SK-N-DZ (cell line): ENCODE results near the gene ABHD15. TPM values are rescaled to one million over a fixed set of nuclear protein-coding genes. Genes with fewer than 3 reads are reported as not detected.

Source experiments
- DNase-seq: peaks from one replicate; pipeline ENCODE4 v3.0.0-alpha.2; 2015; ENCODE audit warnings: low spot score
- polyA plus RNA-seq, 2 experiments: library from polyadenylated mRNA; depleted of rRNA; stranded (reverse); fragments of >200 nt; gene quantifications; 2 replicates each; pipeline ENCODE4 v1.2.3, GENCODE V29; 2014

Gene ABHD15, protein sequence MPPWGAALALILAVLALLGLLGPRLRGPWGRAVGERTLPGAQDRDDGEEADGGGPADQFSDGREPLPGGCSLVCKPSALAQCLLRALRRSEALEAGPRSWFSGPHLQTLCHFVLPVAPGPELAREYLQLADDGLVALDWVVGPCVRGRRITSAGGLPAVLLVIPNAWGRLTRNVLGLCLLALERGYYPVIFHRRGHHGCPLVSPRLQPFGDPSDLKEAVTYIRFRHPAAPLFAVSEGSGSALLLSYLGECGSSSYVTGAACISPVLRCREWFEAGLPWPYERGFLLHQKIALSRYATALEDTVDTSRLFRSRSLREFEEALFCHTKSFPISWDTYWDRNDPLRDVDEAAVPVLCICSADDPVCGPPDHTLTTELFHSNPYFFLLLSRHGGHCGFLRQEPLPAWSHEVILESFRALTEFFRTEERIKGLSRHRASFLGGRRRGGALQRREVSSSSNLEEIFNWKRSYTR
- polyA plus RNA-seq (2014; cell fraction: cytosol; rRNA removed), result 8.3 and 9.6 TPM in 2 replicates
- 3.5 and 6.9 TPM in 2 replicates for polyA plus RNA-seq (2014; cell fraction: nucleus; rRNA removed)

DNA sequence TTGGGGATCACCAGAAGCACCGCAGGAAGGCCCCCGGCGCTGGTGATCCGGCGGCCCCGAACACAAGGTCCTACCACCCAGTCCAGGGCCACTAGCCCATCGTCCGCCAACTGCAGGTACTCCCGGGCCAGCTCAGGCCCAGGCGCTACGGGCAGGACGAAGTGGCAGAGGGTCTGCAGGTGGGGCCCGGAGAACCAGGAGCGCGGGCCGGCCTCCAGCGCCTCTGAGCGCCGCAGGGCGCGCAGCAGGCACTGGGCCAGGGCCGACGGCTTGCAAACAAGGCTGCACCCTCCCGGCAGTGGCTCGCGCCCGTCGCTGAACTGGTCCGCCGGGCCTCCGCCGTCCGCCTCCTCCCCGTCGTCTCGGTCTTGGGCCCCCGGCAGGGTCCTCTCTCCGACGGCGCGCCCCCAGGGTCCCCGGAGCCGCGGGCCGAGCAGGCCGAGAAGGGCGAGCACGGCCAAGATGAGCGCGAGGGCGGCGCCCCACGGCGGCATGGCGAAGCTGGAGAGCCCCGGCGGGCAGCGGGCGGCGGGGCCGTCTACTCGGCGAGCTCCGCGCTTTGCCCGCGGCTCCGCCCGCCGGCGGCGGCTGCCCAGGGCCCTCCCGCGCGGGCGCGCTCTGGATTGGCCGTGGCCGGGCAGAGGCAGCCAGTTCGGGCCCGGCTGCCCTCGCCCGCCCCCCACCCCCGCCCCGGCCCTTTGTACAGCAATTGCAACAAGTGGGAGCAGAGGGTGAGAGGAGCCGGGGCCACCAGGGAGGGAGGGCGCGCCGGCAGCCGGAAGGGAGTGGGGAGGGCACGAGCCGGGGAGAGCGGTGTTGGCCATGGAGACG lies at the start of gene ABHD15:
Gene ABHD15 (minus strand): TSS at position 565 of the 831 bp plus-strand sequence. CDS start 71 bp downstream, at position 494.
- peak; percentile 57 for DNase-seq

DNA sequence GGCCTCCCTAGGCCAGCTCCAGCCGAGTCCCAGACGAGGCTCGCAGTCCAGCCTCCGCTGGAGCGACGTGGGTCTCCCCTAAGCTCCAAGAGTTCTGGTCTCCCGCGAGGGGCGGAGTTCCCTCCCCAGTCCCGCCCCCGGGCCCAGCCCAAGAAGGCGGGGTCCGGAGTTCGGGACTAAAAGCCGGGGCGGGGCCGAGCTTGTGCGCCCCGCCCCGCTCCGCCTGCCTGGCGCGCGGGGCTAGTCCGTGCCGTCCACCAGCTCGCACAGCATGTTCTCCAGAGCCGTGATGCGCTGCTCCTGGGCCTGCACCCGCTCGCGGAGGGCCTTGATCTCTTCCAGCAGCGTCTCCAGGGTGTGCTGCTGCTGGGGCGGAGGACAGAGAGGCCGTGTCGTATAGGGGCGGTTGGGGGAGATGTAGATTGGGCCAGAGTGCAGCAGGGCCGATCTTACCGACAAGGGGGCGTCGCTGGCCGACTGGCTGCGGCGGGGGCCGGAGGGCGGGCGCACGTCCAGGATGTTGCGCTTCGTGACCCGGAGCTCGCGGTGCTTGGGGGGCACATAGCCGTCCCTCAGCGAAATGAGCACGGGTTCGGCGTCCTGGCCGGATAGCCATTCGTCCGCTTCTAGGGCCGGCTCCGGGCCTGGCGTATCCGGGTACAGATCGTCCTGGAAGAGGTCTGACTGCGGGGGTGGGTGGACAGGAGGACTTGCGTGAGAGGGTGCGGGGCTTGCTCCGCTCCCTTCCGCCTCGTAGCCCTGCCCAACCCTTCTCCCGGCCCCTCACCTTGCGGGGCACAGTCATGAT lies 48.9 kb upstream of the ABHD15 start:
- DNase-seq, result no peak

DNA sequence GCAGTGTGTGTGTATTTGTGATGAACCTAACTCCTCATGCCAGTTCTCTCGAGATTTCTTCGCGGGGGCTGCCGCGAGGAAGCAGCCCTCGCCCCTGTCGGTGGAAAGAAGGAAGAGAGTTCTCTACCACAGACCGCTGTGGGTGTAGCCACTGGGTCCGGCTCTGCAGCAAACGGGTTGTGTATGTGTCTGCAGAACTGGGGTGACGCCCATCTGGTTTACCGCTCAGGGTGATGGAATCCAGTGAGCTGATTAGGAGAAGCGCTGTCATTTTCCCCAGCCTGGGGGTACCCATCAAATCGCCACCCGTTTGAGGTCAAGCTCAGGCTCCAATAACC lies 48.2 kb upstream of the ABHD15 start:
- DNase-seq, result no peak

DNA sequence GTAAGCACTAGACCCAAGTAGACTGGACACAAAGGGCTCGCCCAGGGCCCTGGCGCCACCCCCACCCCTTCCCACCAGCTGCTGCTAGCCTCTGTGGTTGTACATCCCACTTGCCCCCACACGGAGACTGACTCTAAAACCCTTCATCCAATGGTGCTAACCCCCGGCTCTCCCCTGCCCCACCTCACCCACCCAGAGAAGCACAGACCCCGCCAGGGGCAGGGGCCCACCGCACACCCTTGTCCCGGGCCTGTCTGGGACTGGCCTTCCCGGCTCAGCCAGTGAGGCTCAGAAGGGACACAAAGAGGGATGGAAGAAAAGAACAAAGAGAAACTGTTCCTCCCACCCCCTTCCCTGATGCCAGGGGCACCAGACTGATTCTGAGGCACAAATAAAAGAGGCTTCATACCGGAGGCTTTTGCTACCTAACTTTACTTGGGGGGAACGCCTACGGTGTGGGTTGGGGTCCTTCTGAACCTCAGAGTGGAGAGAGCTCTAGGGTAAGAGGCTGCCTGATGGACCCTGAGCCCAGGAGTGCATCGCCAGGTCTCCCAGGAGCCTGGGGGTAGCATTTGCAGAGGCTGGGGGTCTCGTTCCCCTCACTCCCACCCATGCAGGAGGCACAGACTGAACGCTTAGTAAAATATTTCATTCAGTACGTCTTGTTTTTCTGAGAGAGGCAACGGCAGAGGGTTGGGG lies 47.7 kb upstream of the ABHD15 start:
- DNase-seq, result no peak

DNA sequence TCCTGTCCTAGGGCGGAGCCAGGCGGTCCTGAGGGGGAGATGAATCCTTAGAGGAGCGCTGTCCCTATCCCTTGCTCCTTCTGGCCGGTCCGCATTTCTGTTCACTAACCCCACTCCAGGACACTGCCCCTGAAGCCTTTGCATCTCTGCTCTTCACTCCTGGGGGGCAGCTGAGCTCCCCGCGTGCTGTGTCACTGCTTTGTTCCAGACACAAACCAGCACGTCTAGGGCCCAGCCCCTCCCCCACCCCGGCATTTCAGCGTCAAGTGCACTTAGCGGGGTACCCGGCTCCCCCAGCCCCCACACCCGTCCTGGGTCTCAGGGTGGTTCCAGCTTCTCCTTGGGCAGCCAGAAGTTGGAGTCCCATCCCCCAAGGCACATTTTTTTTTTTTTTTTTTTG lies 47.0 kb upstream of the ABHD15 start:
- no peak for DNase-seq

DNA sequence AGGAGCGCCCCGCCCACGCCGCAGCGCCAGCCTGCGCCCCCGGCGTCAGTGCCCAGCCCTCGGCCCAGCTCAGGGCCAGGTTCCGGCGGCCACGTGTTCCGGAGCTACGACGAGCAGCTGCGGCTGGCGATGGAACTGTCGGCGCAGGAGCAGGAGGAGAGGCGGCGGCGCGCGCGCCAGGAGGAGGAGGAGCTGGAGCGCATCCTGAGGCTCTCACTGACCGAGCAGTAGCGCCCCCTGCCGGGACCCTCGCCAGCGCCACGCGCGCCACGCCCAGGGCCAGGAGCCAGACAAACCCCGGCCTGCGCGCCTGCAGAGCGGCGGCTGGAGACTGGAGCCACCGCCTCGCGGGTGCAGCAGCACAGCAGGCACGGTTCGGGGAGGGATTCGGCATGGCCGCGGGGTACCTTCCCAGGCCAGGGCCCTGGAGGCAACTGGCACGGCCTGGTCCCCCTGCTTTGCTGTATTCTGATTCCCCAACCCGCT lies 46.6 kb upstream of the ABHD15 start:
- no peak for DNase-seq

DNA sequence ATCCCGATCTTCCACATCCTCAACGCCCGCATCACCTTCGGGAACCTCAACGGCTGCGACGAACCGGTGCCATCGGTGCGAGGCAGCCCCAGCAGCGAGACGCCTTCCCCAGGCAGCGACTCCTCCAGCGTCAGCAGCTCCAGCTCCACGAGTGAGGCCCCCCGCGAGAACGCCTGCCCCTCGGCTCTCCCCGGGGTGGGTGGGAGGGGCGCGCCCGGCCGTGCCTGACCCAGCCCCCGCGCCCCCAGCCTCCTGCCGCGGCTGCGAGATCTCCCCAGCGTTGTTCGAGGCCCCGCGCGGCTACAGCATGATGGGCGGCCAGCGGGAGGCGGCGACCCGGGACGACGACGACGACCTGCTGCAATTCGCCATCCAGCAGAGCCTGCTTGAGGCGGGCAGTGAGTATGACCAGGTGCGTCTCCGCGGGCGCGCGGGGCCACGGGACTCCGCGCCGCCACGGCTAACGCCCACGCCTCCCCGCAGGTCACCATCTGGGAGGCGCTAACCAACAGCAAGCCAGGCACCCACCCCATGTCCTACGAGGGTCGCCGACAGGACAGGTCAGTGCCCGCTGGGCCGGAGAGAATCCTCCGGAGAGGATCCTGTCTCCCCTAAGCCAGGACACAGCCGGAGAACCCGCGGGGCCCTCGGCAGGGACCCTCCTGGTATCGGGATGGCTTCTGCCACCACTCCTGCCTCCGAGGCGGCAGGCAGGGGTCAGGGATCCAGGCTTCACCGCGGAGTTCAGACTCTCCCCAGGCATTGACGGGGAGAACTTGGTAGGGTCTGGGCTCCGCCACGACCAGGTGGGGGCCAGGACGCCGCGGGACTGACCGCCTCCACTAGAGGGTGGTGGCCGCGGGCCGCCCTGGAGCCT lies 45.8 kb upstream of the ABHD15 start:
- no peak for DNase-seq

DNA sequence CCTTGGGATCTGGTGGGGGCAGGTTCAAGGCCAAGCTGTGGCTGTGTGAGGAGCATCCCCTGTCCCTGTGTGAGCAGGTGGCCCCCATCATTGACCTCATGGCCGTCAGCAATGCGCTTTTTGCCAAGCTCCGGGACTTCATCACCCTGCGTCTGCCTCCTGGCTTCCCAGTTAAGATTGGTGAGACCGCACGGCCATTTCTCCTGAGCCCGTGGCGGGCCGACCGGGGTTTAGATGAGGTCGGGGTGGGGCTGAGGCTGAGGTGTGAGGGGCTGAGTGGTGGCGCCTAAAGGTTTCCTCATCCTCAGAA lies 45.2 kb upstream of the ABHD15 start:
- no peak for DNase-seq

DNA sequence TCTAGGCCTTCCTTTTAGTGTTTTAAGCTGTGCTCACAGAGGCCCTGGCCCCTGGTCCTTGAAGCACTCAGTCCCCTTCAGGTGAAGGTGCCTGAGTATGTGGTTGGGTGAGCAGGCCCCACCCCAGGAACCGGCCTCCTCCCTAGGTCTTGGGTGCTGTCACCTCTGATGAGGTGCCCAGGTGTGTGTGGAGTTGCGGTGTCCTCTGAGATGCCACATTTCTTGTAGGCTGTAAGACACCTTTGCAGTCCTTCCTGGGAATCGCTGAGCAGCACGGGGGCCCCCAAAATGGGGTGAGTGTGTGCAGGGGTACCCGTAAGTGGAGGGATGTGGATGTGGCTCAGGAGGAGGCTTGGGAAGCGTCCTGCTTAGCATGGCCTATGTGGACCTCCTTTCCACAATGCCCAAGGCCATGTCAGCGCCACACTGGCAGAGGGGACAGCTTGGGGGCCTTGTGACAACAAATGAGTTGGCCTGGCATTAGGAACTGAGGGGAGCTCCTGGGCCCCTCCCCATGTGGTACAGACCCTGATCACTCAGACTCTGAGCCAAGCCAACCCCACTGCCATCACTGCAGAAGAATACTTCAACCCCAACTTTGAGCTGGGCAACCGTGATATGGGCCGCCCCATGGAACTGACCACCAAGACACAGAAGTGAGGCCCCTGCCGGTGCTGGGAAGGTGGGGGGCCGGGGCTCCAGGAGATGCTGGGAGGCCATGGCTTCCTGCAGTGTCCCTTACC lies 44.7 kb upstream of the ABHD15 start:
- DNase-seq, result no peak

DNA sequence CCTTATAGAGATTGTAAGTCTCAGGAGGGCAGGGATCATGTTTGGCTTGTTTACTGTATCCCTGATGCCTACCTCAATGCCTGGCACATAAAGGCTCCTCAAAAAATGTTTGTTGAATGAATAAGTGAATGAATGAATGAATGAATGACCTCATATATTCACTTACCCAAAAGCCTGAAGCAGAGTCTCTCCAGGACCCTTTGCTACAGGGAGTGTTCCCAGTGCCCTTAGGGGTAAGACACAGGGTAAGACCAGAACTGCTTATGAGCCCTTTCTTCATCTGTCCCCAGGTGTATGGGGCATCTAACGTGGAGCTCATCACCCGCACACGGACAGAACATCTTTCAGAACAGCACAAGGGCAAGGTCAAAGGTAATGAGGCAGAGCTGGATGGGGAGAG lies 43.6 kb upstream of the ABHD15 start:
- no peak for DNase-seq

DNA sequence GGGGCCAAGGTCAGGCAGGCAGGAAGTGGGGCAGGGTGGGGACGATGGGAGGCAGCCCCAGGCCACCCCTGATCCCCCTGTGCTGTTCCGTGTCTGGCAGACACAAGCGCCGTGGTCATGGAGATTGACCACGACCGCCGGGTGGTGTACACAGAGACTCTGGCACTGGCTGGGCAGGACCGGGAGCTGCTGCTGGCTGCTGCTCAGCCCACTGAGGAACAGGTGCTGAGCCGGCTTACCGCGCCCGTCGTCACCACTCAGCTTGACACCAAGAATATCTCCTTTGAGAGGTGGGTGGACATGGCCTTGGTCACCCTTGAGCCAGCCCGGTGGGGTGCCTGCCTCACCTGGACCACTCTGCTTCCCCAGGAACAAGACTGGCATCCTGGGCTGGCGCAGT lies 42.1 kb upstream of the ABHD15 start:
- DNase-seq, result no peak

DNA sequence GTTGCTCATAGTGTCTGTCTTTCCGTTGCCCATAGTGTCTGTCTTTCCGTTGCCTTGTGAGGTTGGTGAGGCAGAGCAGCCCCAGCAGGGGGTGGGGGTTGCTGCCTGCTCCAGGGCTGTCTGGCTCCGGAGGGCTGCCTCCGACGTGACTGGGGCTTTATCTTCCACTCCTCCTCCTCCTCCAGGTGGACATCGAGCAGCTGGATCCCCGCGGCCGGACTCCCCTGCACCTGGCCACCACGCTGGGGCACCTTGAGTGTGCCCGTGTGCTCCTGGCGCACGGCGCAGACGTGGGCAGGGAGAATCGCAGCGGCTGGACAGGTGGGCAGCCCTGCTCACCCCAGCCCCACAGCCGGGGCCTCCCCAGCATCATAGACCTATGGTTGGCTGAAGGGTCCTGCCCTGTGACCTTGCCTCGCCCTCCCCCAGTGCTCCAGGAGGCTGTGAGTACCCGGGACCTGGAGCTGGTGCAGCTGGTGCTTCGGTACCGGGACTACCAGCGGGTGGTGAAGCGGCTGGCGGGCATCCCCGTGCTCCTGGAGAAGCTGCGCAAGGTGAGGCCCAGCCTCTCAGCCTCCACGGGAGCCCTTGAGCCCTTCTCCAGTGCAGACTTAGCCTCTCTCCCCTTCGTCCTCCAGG lies 40.8 kb upstream of the ABHD15 start:
- DNase-seq, result no peak

DNA sequence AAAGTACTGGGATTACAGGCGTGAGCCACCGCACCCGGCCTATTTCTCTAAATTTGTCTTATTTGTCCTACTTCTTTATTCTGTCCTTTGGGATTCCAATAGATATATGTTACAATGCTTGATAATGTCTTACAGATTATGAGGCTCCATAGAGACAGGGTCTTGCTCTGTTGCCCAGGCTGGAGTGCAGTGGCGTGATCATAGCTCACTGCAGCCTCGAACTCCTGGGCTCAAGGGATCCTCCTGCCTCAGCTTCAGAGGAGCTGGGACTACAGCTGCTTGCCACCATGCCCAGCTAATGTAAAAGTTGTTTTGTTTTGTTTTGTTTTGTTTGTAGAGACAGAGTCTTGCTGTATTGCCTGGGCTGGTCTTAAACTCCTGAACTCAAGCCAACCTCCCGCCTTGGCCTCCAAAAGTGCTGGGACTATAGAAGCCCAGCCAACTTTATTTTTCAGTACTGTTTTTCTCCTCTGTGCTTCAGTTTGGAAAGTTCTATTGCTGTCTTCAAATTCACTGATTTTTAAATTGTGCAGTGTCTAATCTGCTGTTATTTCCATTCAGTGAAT lies 36.4 kb upstream of the ABHD15 start:
- DNase-seq, result no peak

DNA sequence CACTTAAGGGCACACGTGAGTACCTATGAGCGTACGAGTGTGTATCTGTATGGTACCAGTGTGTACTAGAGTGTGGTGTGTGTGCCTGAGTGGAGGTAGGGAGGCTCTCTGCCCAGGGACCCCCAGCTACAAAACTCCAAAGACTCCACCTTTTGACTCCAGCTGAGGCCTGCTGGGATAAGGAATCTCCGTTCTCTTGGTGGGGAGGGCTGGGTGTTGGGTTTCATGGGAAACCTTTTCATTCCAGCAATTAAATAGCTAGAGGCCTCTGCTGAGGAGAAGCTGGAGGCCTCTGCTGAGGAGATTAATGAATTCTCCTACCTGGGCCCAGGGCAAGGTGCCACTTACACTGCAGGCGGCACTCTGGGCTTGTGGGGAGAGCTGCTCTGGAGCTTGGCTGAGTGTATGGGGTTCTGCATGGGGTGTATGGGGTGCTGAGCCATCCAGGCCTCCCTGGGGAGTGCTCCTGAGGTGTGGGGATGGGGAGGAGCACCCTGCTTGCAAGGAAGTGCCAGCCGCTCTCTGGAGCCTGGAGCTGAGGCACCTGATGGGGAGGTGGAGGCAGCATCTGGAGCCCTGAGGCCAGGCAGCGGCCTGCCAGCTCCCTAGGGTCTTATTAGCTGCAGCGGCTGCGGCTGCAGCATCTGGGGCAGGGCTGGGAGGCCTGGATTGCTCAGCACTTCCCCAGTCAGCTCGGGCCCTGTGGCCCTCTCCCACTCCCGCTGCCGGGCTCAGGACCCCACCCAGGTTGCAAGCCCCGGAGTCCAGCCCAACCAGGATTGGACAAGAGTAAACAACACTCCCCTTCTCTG lies 30.7 kb upstream of the ABHD15 start:
- peak; percentile 59 for DNase-seq

DNA sequence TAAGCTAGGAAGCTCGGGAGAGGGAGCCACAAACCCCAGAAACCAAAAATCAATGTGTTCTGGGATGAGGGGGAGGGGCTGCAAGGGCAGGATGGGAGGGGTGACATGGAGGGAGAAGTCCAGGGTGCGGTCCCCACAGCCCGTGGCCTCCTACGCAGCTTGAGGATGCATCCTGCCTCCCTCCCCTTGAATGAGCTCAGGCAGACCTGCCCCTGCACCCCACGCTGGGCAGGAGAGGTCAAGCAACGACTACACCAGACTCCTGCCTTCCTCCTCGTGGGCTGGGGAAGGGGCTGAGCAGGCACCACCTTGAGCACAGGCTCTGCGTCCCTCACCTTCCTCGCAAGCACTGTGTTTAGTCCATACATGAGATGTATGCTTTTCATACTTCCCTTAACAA lies 30.0 kb upstream of the ABHD15 start:
- no peak for DNase-seq

DNA sequence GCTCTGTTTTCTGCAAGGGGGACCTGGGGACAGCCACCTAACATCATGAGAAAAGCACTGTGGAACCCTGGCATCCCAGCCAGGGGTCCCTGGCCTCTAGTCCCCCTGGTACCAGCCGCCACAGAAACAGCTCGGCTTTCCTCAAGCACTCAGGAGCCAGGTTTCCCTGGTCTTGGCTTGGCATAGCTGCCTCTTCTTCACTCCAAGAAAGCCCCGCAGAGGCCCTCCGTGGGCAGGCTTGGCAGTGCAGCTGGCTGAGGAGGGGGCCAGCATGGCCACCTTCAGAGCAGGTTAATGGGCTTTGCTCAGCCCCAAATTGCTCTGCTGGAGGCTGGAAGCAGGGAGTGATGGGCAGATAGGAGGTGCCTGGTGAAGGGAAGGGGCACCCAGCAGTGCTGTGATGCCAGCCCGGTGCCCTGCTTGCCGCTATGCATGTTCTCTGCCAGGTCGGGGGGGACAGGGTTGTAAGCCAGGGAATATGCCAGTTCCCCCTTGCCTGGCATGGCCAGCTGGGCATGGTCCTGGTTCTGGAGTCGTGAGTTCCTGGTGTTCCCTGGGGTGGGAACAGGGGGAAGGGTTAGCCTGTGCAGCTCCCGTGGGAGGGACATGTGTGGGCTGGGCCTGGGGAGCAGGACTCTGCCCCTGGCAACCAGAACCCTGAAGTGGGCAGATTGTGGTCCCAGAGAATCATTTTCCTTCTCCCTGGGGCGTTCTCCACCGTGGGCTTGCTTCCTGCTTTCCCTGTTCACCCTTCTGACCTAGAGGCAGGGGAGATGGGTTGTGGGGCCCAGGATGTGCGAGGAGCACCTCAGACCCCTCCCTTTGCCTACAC lies 29.3 kb upstream of the ABHD15 start:
- no peak for DNase-seq
